Neural progenitor cell (in vitro differentiated cells): ENCODE measurements around the gene MAGI2.

Experiments used
- EZH2 ChIP-seq: fragments of 200-600 bp; sonication (generic); IDR thresholded peaks from 2 replicates; pipeline ENCODE4 v1.6.1; 2017; ENCODE audit warnings: antibody characterized with exemption, mild to moderate bottlenecking, moderate library complexity
- EZH2phosphoT487 ChIP-seq: fragments of 200-600 bp; sonication (generic); IDR thresholded peaks from 2 replicates; pipeline ENCODE4 v1.6.1; 2017; ENCODE audit warnings: antibody characterized with exemption

DNA sequence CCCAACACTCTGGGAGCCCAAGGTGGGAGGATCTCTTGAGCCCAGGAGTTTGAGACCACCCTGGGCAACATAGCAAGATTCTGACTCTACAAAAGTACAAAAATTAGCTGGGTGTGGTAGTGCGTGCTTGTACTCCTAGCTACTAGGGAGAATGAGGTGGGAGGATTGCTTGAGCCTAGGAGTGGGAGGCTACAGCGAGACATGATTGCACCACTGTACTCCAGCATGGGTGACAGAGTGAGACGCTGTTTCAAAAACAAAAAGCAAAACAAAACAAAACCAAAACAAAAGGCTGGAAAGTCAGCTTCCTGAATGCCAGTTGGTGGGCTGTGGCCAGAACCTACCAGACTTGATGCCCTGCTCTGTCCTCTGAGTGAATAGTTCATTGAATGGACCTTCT is 1412.0 kb downstream of the MAGI2 start:
- no peak for TF ChIP-seq EZH2phosphoT487
- no peak for TF ChIP-seq EZH2
